ENCODE results near the gene ZFYVE28.

ZFYVE28 gene

GRCh38 chr4:2243681-2244380 lies 174.6 kb downstream of the ZFYVE28 start:
- DNase-seq (ENCODE audit: low read depth) = no peak
- no peak for TF ChIP-seq CTCF (IDR thresholded peaks at IDR 0.05; ENCODE audit: insufficient read depth, low read depth, low read length, missing control alignments)
- H3K4me3 ChIP-seq (ENCODE audit: low read length) = no peak overlapping the region

- DNase-seq (ENCODE audit: low read depth) = peak; percentile 99
- TF ChIP-seq CTCF (IDR thresholded peaks at IDR 0.05; ENCODE audit: insufficient read depth, low read depth, low read length, missing control alignments) = no peak
- H3K4me3 ChIP-seq (ENCODE audit: low read length) = peak within 1 kb of the TSS; percentile 88
Observed at GRCh38 chr4:2241410-2242353, 176.8 kb downstream of the ZFYVE28 start, which contains the start of the genes HAUS3 and POLN. Gene HAUS3, minus strand, starts transcription at chr4:2242121. Its CDS starts 1,175 bp downstream, at chr4:2240946. Gene POLN, minus strand, starts transcription at chr4:2242121. Its CDS starts 12,890 bp downstream, at chr4:2229231.

- no peak for TF ChIP-seq CTCF (IDR thresholded peaks at IDR 0.05; ENCODE audit: insufficient read depth, low read depth, low read length, missing control alignments)
- no peak for DNase-seq (ENCODE audit: low read depth)
- peak overlapping the region; percentile 88 for H3K4me3 ChIP-seq (ENCODE audit: low read length)
Observed at GRCh38 chr4:2241003-2241402, 177.4 kb downstream of the ZFYVE28 start.

- no peak for TF ChIP-seq CTCF (IDR thresholded peaks at IDR 0.05; ENCODE audit: insufficient read depth, low read depth, low read length, missing control alignments)
- DNase-seq (ENCODE audit: low read depth) = no peak
- H3K4me3 ChIP-seq (ENCODE audit: low read length) = no peak overlapping the region
Observed at GRCh38 chr4:2236944-2237666, 181.3 kb downstream of the ZFYVE28 start.

GRCh38 chr4:2231082-2231481 lies 187.4 kb downstream of the ZFYVE28 start:
- TF ChIP-seq CTCF (IDR thresholded peaks at IDR 0.05; ENCODE audit: insufficient read depth, low read depth, low read length, missing control alignments) = no peak
- no peak for DNase-seq (ENCODE audit: low read depth)

GRCh38 chr4:2226261-2226660 lies 192.2 kb downstream of the ZFYVE28 start:
- no peak for TF ChIP-seq CTCF (IDR thresholded peaks at IDR 0.05; ENCODE audit: insufficient read depth, low read depth, low read length, missing control alignments)
- H3K4me3 ChIP-seq (ENCODE audit: low read length) = no peak overlapping the region
- DNase-seq (ENCODE audit: low read depth) = no peak

More at GRCh38 chr4:2231082-2231481, 187.4 kb downstream of the ZFYVE28 start:
- H3K4me3 ChIP-seq (ENCODE audit: low read length) = no peak overlapping the region
